HG03460 (cell line): ENCODE results near the gene DCAF7.

Experiments
- ATAC-seq: cut with Tn5 transposase; IDR thresholded peaks from one replicate; pipeline ENCODE4 v1.9.1; 2021; ENCODE audit not compliant: unreplicated experiment

DCAF7 gene

GRCh38 chr17:63524051-63524450 is 26.2 kb upstream of the DCAF7 start:
- no peak for ATAC-seq

DNA sequence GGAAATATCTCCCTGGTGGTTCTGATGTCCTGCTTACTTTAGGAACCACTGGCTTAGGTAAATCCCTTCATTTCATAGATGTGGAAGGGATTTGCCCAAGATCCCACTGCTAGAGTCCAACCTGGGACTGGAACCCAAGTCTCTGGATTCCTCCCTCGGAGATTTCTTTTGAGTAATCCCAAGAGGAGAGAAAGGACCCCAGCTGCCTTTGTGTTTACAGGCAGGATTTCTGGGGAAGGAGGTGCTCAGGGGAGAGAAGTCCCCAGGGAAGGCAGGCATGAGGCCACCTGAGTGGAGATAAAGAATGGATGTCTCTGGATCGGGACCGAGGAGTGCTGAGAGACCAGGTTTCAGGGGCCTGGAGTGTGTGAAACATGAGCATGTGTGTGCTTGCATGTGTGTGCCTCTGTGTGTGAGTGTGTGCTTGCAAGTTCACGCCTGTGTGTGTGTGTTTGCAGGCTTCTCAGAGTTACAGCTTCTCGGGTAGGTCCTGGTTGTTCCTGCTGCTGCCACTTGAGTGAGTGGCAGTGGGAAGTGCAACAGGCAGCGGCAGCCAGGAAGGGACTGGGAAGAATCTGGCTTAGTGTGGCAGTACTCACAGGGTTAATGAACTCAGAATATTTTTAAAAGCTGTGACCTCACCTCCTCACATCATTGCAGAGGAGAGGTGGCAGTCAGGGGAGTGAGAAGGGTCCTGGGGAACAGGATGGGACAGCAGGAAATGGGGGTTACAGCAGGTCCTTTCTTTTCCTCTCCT is 24.9 kb upstream of the DCAF7 start:
- no peak for ATAC-seq

GRCh38 chr17:63526861-63527260 is 23.4 kb upstream of the DCAF7 start:
- no peak for ATAC-seq

GRCh38 chr17:63528183-63528582 is 22.1 kb upstream of the DCAF7 start:
- no peak for ATAC-seq

- ATAC-seq: no peak
These were observed 20.3 kb upstream of the DCAF7 start for GRCh38 chr17:63529711-63530556.

GRCh38 chr17:63530557-63531021 is 19.7 kb upstream of the DCAF7 start:
- ATAC-seq: no peak

- ATAC-seq: no peak
These were observed 19.0 kb upstream of the DCAF7 start for GRCh38 chr17:63531022-63531965.

- ATAC-seq: no peak
These were observed 16.7 kb upstream of the DCAF7 start for GRCh38 chr17:63533433-63534077.

DNA sequence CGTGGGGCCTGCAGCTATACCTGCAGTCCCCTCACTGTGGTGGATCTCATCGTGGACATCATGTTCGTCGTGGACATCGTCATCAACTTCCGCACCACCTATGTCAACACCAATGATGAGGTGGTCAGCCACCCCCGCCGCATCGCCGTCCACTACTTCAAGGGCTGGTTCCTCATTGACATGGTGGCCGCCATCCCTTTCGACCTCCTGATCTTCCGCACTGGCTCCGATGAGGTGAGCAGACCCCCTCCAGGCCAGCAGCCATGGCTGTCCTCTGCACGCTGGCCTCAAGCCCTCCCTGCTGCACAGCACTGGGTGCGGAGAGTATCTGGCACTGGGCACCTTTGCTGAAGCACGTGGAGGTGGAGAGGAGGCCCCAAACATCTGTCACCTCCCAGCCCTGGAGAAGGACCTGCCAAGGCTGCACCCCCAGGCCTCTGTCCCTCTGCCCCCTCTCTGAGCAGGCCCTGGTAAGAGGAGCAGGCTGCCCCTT is 16.2 kb upstream of the DCAF7 start:
- no peak for ATAC-seq

DNA sequence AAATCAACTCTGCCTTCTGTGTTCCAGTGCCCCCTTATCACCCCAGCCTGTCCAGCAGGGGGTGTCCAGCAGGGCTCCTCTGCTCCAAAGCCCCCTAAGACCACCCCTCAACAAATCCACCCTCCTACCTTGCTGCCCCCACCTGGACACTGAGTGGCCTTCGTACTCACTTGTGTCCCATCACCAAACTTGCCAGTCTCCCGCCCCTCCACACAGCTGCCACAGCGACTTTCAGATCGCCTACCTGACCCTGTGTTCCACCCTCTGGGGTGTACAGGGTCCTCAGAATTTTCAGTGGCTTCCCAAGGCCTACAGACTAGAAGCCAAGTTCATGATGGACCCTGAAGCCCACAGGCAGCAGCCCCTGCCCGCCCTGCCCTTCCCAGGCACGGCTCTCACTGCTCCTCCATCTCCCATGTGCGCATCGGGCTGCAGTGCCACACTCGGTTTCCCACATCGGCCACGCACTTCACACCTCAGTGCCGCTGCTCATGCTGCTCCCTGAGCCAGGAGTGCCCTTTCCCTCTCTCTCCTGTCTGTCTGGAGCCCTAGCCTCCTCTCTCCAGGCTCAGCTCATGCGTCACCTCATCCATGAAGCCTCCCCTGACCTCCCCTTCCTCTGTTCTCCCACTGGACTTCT is 15.3 kb upstream of the DCAF7 start:
- no peak for ATAC-seq

DNA sequence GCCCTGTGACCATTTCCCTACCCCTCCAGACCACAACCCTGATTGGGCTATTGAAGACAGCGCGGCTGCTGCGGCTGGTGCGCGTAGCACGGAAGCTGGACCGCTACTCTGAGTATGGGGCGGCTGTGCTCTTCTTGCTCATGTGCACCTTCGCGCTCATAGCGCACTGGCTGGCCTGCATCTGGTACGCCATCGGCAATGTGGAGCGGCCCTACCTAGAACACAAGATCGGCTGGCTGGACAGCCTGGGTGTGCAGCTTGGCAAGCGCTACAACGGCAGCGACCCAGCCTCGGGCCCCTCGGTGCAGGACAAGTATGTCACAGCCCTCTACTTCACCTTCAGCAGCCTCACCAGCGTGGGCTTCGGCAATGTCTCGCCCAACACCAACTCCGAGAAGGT is 14.6 kb upstream of the DCAF7 start:
- no peak for ATAC-seq

- ATAC-seq: no peak
These were observed 13.3 kb upstream of the DCAF7 start for GRCh38 chr17:63537001-63537400.

- no peak for ATAC-seq
These were observed 12.1 kb upstream of the DCAF7 start for GRCh38 chr17:63537991-63538692.

- no peak for ATAC-seq
These were observed 11.3 kb upstream of the DCAF7 start for GRCh38 chr17:63538693-63539595.

GRCh38 chr17:63540590-63540989 is 9.7 kb upstream of the DCAF7 start:
- no peak for ATAC-seq

DNA sequence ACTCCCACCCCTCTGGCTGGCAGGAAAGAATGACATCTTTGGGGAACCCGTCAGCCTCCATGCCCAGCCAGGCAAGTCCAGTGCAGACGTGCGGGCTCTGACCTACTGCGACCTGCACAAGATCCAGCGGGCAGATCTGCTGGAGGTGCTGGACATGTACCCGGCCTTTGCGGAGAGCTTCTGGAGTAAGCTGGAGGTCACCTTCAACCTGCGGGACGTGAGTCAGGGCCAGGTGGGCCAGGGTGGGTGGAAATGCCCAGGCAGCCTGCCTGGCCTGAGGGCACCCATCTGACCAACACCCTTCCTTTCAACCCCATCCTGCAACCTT is 8.1 kb upstream of the DCAF7 start:
- no peak for ATAC-seq

DNA sequence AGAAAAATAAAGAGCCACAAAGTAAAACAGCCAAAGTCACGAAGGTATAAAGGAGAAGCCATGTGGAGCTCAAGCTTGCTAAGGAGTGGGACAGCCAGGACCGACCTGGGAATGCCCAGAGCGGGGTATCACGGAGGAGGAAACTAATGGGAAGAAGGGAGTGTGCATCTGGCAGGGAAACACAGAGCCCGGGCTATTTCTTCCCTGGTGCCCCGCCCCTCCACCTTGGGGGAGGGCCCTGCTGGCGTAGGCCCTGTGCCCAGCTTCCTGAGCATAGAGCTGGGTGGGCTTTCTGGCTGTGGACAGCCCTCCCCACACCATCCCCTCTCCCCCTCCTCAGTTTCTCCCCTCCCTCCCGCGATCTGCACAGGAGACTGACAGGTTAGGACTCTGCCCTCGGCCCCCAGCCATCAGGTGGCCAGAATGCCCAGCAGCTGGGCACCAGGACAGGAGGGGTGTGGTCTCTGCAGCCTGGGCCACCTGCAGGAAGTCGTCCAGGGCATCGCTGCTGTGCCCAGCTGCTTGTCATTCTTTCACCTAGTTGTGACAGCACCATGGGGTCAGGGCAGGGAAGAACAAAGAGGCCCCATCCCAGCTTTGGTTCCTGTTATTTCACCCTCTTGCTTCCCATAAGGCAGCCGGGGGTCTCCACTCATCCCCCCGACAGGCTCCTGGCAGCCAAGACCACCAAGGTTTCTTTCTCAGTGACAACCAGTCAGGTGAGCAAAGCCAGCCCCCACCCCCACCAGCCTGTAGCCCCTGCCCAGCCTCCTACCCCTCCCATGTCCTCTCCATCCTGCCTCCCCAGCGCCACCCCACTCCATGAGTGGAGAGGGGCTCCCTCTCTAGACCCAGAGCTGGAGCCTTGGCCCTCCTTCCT is 7.1 kb upstream of the DCAF7 start:
- no peak for ATAC-seq
